GM18867 (cell line): ENCODE data around the gene LSM3.

Experiments
- ATAC-seq: cut with Tn5 transposase; IDR thresholded peaks from one replicate; pipeline ENCODE4 v1.9.1; 2021; ENCODE audit warnings: mild to moderate bottlenecking, moderate library complexity; ENCODE audit not compliant: unreplicated experiment

LSM3 gene

GRCh38 chr3:14178247-14179113 lies at the start of gene LSM3, which contains the start of gene XPC:
Gene LSM3 (plus strand): TSS chr3:14178817. CDS start chr3:14178861, 44 bp downstream.
Gene XPC (minus strand): TSS chr3:14178601. CDS start chr3:14178568, 33 bp downstream.
- ATAC-seq = peak; percentile 92

GRCh38 chr3:14129296-14129695 lies 49.3 kb upstream of the LSM3 start:
- ATAC-seq = no peak

GRCh38 chr3:14130230-14130629 lies 48.4 kb upstream of the LSM3 start:
- no peak for ATAC-seq

- no peak for ATAC-seq
Measured at GRCh38 chr3:14130707-14131106, 47.9 kb upstream of the LSM3 start.

- ATAC-seq = no peak
Measured at GRCh38 chr3:14131134-14131533, 47.5 kb upstream of the LSM3 start.

- ATAC-seq = no peak
Measured at GRCh38 chr3:14132120-14132519, 46.5 kb upstream of the LSM3 start.

GRCh38 chr3:14132689-14133088 lies 45.9 kb upstream of the LSM3 start:
- no peak for ATAC-seq

GRCh38 chr3:14133188-14133800 lies 45.3 kb upstream of the LSM3 start:
- no peak for ATAC-seq

- ATAC-seq = no peak
Measured at GRCh38 chr3:14133876-14134275, 44.7 kb upstream of the LSM3 start.

- ATAC-seq = no peak
Measured at GRCh38 chr3:14134291-14134690, 44.3 kb upstream of the LSM3 start.

- no peak for ATAC-seq
Measured at GRCh38 chr3:14135581-14135980, 43.0 kb upstream of the LSM3 start.

GRCh38 chr3:14137004-14137403 lies 41.6 kb upstream of the LSM3 start:
- ATAC-seq = no peak

- no peak for ATAC-seq
Measured at GRCh38 chr3:14137445-14137844, 41.2 kb upstream of the LSM3 start.

GRCh38 chr3:14138109-14138877 lies 40.3 kb upstream of the LSM3 start:
- no peak for ATAC-seq

GRCh38 chr3:14138878-14139655 lies 39.5 kb upstream of the LSM3 start:
- no peak for ATAC-seq

- no peak for ATAC-seq
Measured at GRCh38 chr3:14139771-14140170, 38.8 kb upstream of the LSM3 start.

GRCh38 chr3:14140668-14141067 lies 37.9 kb upstream of the LSM3 start:
- ATAC-seq = no peak

GRCh38 chr3:14141144-14141543 lies 37.5 kb upstream of the LSM3 start:
- no peak for ATAC-seq

GRCh38 chr3:14141602-14142341 lies 36.8 kb upstream of the LSM3 start:
- ATAC-seq = no peak
